GM13977 (cell line): ENCODE results near the gene LGR4.

Source experiments
- DNase-seq: peaks from one replicate; pipeline ENCODE4 v3.0.0; 2012; ENCODE audit warnings: low spot score
- in situ Hi-C: fragments of 300-500 bp; cut with MboI; formaldehyde crosslinking; loops from one replicate; pipeline ENCODE4 v1.12.0; 2022; ENCODE audit warnings: low sequenced_read_pairs, low pct_unique_long_range_greater_than_20kb, mixed read lengths, inconsistent platforms; ENCODE audit not compliant: unreplicated experiment
- TF ChIP-seq, protein P1 (sequence below): IDR thresholded peaks from 2 replicates; pipeline ENCODE4 v1.5.1; 2012; ENCODE audit warnings: mild to moderate bottlenecking, control low read depth; ENCODE audit not compliant: insufficient read depth; ENCODE audit errors: extremely low read depth, missing control alignments

LGR4 gene

DNA sequence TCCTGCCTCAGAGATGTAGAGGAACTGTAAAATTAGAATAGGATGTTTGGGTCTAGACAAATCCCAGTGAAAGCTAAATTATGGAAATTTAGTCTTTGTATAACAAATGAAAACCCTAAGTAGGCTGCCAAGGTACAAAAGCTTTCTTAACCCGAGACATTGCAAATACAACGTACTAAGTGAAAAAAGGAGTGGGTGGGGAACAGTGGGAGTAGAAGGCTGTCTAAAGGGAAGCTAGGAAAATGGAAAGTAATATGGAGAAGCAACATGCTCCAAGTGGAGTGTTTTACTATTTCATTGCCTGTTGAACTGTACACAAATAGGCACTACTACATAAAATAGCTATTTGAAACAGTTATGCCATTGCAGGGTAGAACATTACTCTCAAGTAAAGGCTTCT lies 40.8 kb upstream of the LGR4 start:
- TF ChIP-seq, protein P1, sequence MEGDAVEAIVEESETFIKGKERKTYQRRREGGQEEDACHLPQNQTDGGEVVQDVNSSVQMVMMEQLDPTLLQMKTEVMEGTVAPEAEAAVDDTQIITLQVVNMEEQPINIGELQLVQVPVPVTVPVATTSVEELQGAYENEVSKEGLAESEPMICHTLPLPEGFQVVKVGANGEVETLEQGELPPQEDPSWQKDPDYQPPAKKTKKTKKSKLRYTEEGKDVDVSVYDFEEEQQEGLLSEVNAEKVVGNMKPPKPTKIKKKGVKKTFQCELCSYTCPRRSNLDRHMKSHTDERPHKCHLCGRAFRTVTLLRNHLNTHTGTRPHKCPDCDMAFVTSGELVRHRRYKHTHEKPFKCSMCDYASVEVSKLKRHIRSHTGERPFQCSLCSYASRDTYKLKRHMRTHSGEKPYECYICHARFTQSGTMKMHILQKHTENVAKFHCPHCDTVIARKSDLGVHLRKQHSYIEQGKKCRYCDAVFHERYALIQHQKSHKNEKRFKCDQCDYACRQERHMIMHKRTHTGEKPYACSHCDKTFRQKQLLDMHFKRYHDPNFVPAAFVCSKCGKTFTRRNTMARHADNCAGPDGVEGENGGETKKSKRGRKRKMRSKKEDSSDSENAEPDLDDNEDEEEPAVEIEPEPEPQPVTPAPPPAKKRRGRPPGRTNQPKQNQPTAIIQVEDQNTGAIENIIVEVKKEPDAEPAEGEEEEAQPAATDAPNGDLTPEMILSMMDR: no peak
- in situ Hi-C loops: no loop called here
- no peak for DNase-seq

DNA sequence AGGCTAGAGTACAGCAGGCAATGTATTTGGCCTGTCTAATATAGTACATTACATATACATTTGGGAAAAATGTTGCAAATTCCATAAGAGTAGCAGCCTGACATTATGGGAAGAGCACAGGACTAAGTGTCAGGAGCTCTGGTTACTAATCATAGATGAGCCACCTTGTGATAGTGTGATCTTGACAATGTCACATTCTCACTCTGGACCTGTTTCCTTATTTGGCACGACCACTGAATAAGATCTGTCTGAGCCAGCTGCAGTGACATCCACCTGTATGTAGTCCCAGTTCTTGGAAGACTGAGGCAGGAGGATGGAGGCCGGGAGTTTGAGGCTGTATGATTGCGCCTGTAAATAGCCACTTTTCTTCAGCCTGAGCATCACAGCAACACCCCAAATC lies 39.6 kb upstream of the LGR4 start:
- in situ Hi-C loops: no loop called here
- DNase-seq: no peak
- TF ChIP-seq, protein P1: no peak

DNA sequence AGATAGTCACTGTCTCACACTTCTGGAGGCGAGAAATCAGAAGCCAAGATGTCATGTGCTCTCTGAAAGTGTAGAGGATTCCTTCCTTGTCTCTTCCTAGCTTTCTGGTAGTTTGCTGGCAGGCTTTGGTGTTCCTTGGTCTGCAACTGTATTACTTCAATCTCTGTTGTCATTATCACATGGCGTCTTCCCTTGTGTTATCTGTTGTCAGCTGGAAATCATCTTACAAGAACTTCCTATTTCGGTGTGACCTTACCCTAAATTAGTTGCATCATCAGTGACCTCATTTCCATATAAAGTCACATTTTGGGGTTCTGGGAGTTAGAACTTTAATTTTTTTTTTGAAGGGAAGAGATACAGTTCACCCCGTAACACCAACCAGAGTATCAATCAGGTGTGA lies 37.3 kb upstream of the LGR4 start:
- in situ Hi-C loops: no loop called here
- TF ChIP-seq, protein P1: no peak
- DNase-seq: no peak

DNA sequence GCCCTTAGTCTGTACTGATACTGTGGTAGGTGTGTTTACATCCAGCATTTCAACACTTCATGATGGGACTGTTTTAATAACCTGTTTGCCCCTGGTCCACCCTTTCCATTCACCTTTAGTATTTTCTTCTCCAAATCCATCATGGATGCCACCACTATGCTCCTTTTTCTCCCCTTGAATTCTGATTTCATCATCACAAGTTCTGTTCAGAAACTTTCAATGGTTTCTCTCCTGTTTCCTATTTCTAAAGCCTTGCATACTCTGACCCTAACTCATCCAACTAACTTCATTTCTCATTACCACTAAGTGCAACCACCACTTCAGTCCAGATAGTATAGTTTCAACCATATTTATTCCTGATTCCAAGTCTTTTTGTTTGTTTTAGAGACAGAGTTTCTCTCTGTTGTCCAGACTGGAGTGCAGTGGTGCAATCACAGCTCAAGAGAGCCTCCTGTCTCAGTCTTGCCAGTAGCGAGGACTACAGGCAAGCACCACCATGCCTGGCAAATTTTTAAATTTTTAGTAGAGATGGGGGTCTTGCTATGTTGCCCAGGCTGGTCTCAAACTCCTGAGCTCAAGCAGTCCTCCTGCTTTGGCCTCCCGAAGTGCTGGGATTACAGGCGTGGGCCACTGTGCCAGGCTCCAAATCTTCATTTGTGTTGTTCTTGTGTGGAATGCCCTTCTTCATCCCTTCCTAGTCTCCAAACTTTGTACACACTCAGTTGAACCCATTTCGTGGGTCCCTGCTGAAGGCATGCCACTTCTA lies 35.1 kb upstream of the LGR4 start:
- TF ChIP-seq, protein P1: no peak
- in situ Hi-C loops: no loop called here
- no peak for DNase-seq

DNA sequence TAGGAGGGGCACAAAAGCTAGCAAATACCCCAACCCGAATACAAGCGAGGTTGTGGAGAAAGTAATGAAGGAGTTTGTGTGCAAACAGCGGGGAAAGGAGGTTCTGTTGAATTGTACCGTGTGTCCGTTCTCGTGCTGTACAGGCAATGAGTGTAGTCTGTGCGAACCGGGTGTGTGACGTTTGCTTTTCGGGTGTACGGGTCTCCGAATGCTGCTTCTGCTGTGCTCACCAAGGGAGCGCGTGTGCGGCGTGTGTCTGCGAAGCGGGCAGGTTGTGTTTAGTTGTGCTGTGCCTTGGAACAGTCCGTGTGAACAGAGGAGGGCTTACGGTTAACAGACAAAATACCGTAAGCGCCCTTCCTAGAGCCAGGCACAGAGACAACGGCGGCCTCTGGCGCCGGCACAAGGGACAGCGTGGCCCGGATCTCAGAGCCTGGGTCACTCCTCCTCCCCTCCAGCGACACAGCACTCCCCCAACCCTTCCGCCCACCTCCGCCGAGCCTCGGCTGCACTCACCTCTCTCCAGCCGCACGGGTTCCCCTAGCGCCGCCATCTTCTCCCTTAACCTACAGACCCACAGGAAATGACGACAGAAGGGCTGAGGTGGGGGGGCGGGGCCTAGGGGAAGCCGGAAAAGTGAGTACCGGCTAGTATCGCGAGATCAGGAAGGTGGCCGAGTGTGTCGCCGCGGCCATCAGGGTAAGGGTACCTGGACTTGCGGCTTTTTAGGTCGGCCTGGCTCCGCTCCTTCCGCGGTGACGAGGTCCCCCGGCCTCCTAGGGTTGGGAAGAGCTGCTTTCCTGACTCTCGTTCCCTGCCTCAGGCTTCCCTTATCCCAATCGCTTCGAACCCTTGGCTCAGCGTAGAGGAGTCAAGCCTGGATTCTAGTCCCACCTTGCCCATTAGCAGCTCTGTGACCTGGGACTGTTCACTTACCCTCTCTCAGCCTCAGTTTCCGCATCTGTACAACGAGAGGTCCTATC lies 33.9 kb upstream of the LGR4 start, which contains the start of gene LIN7C:
LIN7C (minus strand) TSS at position 570 of the 983 bp plus-strand sequence; CDS start at position 553, 17 bp downstream.
- in situ Hi-C loops: no loop called here
- peak; percentile 89 for DNase-seq

DNA sequence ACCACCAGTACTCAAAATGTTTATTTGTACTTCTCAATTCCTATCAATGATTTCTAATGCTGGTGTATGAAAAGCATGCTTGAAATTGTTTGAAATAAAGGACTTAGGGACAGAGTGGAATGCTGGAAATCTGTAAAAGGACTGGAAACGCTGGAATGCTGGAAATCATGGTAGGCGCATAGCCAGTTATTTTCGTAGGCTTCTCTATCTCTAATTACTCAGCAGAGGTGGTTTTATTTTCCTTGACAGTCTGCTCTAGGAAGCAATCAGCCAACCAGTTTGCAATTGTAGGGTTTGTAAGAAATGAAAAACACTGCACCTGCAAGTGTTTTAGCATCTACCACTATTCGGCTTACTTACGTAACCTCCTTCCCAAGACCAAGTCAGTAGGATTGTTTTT lies 33.2 kb upstream of the LGR4 start:
- in situ Hi-C loops: no loop called here
- no peak for DNase-seq
- TF ChIP-seq, protein P1: no peak

More for the DNA sequence above, 33.9 kb upstream of the LGR4 start, which contains the start of gene LIN7C:
- TF ChIP-seq, protein P1: peak; percentile 26
